HG02884 (cell line): ENCODE measurements around the gene CACNA1H.
"Not testable (repeated sequence)": the region's sequence is repeated elsewhere in the genome, so short reads cannot be mapped to it uniquely, and the experiment has no call there.

ENCODE experiments used
- ATAC-seq: cut with Tn5 transposase; IDR thresholded peaks from one replicate; pipeline ENCODE4 v1.9.1; 2021; ENCODE audit warnings: mild to moderate bottlenecking, moderate library complexity; ENCODE audit not compliant: unreplicated experiment

CACNA1H gene

DNA sequence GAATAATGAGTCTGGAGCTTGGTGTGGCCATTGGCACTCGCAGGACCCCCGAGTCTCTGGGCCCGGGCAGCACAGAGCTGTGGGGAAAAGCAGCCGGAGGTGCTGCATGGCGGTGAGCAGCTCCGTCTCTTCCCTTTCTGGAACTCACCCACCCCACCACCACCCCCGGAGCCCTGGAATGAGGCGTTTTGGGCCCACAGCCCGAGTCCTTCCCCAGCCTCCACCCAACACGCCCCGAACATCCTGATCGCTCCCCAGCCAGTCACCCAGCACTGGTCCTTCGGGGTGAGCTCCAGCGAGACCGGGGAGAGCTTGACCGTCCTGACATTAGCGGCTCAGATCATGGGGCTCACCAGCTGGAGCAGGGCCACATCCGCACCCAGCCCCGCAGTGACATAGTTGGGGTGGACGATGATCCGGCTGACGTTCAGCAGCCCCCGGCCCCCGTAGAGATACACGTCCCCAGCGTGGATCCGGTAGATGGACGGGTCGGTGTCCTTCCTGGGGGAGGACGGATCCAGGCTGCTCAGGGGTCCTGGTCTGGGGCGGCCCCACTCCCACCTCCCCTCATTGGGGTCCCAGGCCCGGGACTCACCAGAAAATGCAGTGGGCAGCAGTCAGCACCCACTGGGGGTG lies 109.4 kb downstream of the CACNA1H start:
- no peak for ATAC-seq

- ATAC-seq: no peak
Observed at GRCh38 chr16:1262846-1263221, 109.9 kb downstream of the CACNA1H start.

GRCh38 chr16:1263591-1264344 lies 110.9 kb downstream of the CACNA1H start:
- ATAC-seq: no peak

- ATAC-seq: no peak
Observed at GRCh38 chr16:1264345-1265089, 111.6 kb downstream of the CACNA1H start.

- no peak for ATAC-seq
Observed at GRCh38 chr16:1265090-1265630, 112.3 kb downstream of the CACNA1H start.

GRCh38 chr16:1265826-1266225 lies 112.9 kb downstream of the CACNA1H start:
- no peak for ATAC-seq

- not testable (repeated sequence) for ATAC-seq
Observed at GRCh38 chr16:1269418-1269817, 116.5 kb downstream of the CACNA1H start.

DNA sequence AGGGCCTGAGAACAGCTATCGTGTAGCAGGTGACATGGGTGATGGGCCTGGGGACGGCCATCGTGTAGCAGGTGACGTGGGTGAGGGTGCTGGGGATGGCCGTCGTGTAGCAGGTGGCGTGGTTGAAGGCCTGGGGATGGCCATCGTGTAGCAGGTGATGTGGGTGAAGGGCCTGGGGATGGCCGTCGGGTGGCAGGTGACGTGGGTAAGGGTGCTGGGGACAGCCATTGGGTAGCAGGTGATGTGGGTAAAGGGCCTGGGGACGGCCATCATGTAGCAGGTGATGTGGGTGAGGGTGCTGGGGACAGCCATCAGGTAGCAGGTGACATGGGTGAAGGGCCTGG lies 118.4 kb downstream of the CACNA1H start:
- no peak for ATAC-seq
